ENCODE results near the gene TMEM120B.
A peak's percentile ranks its signal among the peaks of the same experiment; 100 is the strongest.

TMEM120B gene

DNA sequence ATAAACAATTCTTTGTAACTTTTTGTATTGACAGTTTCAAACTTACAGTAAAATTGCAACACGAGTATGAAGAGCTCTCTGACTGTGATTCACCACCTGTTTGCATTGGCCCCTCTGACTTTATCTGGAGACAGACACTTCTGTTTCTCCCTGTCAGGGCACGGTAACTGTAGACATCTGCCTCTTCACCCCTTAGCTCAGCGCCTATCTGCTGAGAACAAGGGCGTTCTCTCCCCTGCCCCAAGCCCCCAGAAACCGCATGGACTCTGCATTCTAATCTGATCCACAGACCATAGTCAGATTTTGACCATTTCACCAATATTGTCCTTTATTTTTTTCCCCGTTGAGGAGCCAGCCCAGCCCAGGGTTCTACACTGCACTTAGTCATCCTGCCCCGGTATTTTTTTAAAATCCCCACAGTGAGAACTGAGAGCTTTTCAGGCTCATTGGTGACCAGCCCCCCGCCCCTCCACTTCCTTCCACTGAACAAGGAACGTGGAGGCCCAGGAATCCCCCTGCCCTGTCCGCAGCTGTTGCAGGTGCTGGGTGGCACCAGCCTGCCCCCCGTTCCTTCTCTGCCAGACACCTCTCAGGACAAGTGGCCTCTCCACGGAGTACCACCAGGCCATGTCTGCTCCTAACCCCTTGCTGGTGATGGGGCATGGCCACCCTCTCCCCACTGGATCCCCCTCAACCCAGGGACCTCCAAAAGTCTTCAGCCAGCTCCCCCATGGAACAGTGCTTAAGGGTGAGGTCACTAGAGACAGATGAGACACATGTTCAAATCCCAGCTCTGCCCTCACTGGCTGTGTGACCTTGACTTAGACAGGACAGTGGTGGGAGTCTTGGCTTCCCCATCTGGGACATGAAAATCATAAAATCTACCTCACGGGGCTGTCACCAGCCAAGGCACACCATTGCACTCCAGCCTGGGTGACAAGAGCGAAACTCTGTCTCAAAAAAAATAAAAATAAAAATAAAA, 69.7 kb downstream of the TMEM120B start (continued):
- TF ChIP-seq, protein P1, sequence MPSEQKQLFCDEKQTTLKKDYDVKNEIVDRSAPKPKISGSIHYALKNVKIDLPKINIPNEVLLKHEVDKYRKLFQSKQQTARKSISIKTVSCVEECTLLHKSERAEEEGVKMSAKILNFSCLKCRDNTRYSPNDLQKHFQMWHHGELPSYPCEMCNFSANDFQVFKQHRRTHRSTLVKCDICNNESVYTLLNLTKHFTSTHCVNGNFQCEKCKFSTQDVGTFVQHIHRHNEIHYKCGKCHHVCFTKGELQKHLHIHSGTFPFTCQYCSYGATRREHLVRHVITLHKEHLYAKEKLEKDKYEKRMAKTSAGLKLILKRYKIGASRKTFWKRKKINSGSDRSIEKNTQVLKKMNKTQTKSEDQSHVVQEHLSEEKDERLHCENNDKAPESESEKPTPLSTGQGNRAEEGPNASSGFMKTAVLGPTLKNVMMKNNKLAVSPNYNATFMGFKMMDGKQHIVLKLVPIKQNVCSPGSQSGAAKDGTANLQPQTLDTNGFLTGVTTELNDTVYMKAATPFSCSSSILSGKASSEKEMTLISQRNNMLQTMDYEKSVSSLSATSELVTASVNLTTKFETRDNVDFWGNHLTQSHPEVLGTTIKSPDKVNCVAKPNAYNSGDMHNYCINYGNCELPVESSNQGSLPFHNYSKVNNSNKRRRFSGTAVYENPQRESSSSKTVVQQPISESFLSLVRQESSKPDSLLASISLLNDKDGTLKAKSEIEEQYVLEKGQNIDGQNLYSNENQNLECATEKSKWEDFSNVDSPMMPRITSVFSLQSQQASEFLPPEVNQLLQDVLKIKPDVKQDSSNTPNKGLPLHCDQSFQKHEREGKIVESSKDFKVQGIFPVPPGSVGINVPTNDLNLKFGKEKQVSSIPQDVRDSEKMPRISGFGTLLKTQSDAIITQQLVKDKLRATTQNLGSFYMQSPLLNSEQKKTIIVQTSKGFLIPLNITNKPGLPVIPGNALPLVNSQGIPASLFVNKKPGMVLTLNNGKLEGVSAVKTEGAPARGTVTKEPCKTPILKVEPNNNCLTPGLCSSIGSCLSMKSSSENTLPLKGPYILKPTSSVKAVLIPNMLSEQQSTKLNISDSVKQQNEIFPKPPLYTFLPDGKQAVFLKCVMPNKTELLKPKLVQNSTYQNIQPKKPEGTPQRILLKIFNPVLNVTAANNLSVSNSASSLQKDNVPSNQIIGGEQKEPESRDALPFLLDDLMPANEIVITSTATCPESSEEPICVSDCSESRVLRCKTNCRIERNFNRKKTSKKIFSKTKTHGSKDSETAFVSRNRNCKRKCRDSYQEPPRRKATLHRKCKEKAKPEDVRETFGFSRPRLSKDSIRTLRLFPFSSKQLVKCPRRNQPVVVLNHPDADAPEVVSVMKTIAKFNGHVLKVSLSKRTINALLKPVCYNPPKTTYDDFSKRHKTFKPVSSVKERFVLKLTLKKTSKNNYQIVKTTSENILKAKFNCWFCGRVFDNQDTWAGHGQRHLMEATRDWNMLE (tag by site-specific recombination; conservative IDR thresholded peaks at IDR 0.05; ENCODE audit: low read depth): no peak
- TF ChIP-seq ZNF37A (tag by site-specific recombination; IDR thresholded peaks at IDR 0.05) (no peak), ZNF629 (tag by site-specific recombination; IDR thresholded peaks at IDR 0.05) (0 out of 2 replicates have a peak, but pooled peaks have one; percentile 34), ZNF529 (tag by site-specific recombination; IDR thresholded peaks at IDR 0.05; ENCODE audit: insufficient replicate concordance) (no peak), ZNF211 (tag by site-specific recombination; IDR thresholded peaks at IDR 0.05; ENCODE audit: low read depth) (no peak), ZFHX2 (tag by site-specific recombination; conservative IDR thresholded peaks at IDR 0.05) (no peak), ZBTB17 (tag by site-specific recombination; IDR thresholded peaks at IDR 0.05) (peak; percentile 52; the same call in 1 of the 2 replicates), SCRT1 (tag by site-specific recombination; IDR thresholded peaks at IDR 0.05; ENCODE audit: borderline replicate concordance) (peak; percentile 39; the same call in 1 of the 2 replicates)

- no peak overlapping the region for H3K4me3 ChIP-seq (ENCODE audit: low read depth, low read length)
- POLR2A ChIA-PET: interaction anchor here (0.7 to 1.7 kb wide), 2 partner anchors 19 to 42 kb away, joined by 4 to 5 read pairs; no protein-coding TSS in a partner anchor
- H3K27ac ChIP-seq (ENCODE audit: extremely low read depth, low read depth, low read length): no peak overlapping the region
- H3K36me3 ChIP-seq (ENCODE audit: control insufficient read depth in 2 of 2, insufficient read depth in 1 of 2, low read length in 2 of 2): peaks cover 0 to 3% of the 10 kb centered on the region in 2 experiments; a peak in 1 of 3 replicates
- TF ChIP-seq KLF1 (tag by site-specific recombination; IDR thresholded peaks at IDR 0.05) (peak; percentile 88), ZBTB7A (tag by site-specific recombination; IDR thresholded peaks at IDR 0.05; ENCODE audit: low read depth) (no peak), ZBTB48 (tag by site-specific recombination; IDR thresholded peaks at IDR 0.05) (peak; percentile 72), KLF7 (tag by site-specific recombination; IDR thresholded peaks at IDR 0.05; ENCODE audit: borderline replicate concordance) (0 out of 2 replicates have a peak, but pooled peaks have one; percentile 26), REST (tag by site-specific recombination; IDR thresholded peaks at IDR 0.05) (no peak), GLIS1 (tag by site-specific recombination; IDR thresholded peaks at IDR 0.05) (peak; percentile 39; the same call in 1 of the 2 replicates)
- CTCF ChIA-PET: interaction anchor here (0.7 to 15.2 kb wide), 5 partner anchors 9 to 28 kb away, joined by 3 to 238 read pairs (median 5); partner anchors contain the start of gene RHOF
- no peaks in the 10 kb centered on the region for H3K4me1 ChIP-seq (ENCODE audit: control insufficient read depth, insufficient read depth, low read length)
- no peaks in the 10 kb centered on the region for H3K9me3 ChIP-seq (ENCODE audit: control insufficient read depth, insufficient read depth, low read depth, low read length)
These were observed 71.2 kb downstream of the TMEM120B start for GRCh38 chr12:121783766-121784165.

All from HEK293 (cell line).